Activated naive CD8-positive, alpha-beta T cell (primary cell): Measurements from ENCODE around the gene RLN1.
A peak's percentile ranks its signal among the peaks of the same experiment; 100 is the strongest.
"Not testable (repeated sequence)": the region's sequence is repeated elsewhere in the genome, so short reads cannot be mapped to it uniquely, and the experiment has no call there.

Experiments
- H3K27ac Mint-ChIP-seq: one replicate; pipeline ENCODE4 v1.8.0; 2021; ENCODE audit warnings: mixed read lengths
- H3K27me3 Mint-ChIP-seq: one replicate; pipeline ENCODE4 v1.8.0; 2021; ENCODE audit warnings: mixed read lengths
- H3K36me3 Mint-ChIP-seq: one replicate; pipeline ENCODE4 v1.8.0; 2021; ENCODE audit warnings: mixed read lengths
- H3K4me1 Mint-ChIP-seq: one replicate; pipeline ENCODE4 v1.8.0; 2021; ENCODE audit warnings: low read depth, mixed read lengths
- H3K4me3 Mint-ChIP-seq: one replicate; pipeline ENCODE4 v1.8.0; 2021; ENCODE audit warnings: mild to moderate bottlenecking, mixed read lengths
- H3K9me3 Mint-ChIP-seq: one replicate; pipeline ENCODE4 v1.8.0; 2021; ENCODE audit warnings: low read depth, mixed read lengths

Gene RLN1

DNA sequence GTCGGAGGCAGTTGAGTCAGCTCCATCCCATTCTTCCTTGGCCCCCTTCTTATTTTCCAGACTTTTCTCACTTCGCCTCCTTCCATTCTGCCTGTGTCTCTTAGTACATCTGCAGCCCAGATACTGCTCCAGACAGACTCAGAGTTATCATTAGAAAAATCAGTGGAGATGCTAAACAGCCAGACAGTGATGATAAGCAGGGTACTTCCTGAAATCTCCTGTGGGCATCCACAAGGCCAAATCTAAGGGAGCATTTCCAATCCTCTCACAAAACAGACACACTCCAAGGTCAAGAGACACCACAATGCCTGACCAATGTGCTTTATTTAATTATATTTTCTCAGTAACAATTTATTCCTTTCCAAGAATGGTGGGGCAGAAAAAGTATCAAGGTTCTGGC, 14.5 kb upstream of the RLN1 start:
- Mint-ChIP-seq H3K9me3 (peaks cover 5% of the 10 kb centered on the region), H3K4me1 (peaks cover 45% of the 10 kb centered on the region), H3K27me3 (no peaks in the 10 kb centered on the region), H3K4me3 (no peak overlapping the region), H3K27ac (peak overlapping the region; percentile 41), H3K36me3 (peaks cover 14% of the 10 kb centered on the region)

DNA sequence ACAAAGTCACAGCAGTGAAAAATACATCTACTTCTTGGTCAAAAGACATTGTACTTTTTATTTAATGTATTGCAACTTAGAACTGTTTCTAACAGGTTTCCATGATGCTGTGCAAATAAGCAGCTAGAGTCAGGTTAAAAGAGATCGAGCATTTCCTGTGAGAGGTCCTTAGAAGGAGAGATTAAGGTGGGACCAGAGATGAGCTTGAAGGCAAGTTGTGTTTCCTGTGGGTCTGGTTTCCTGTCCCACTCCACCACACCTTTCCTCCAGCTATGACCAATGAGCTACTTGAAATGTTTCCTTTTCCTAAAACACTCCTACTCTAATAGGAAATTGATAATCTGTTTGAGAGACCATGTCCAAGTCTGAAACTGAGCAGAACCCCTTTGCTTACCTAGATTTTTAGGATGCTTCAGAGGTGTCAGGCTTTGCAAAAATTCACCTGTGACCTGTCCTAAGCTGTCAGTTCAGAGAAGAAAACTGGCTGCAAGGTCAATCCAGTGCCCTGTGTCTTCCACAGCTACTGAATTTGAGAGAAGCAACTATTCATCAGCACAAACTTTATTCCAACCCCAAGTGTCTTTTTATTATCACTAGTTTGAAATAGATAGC, 13.1 kb upstream of the RLN1 start:
- H3K36me3 Mint-ChIP-seq: peaks cover 10% of the 10 kb centered on the region
- H3K4me3 Mint-ChIP-seq: peak overlapping the region; percentile 38
- no peaks in the 10 kb centered on the region for H3K27me3 Mint-ChIP-seq
- H3K4me1 Mint-ChIP-seq: peaks cover 45% of the 10 kb centered on the region
- peak overlapping the region; percentile 64 for H3K27ac Mint-ChIP-seq
- H3K9me3 Mint-ChIP-seq: peaks cover 6% of the 10 kb centered on the region

DNA sequence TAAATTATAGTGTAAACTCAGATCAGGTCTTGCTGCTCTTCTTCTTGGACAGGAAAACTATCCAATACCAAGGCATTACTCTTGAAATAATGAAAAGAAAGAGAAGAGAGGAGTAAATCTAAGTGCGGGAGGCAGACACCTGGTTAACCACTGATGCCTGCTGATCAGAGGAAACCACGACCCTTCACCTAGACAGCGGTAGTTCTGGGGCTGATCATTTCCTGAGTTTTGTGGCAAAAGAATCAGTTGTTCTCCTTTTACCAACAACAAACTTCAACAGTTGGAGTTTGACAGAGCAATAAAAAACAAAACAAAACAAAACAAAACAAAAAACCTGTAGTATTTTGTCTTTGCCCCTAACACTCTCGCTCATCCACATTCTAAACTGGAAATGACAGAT, 3.0 kb downstream of the RLN1 start:
- Mint-ChIP-seq H3K27ac (peak overlapping the region; percentile 79), H3K36me3 (peaks cover 15% of the 10 kb centered on the region), H3K4me1 (peaks cover 44% of the 10 kb centered on the region), H3K4me3 (peak overlapping the region; percentile 77), H3K27me3 (no peaks in the 10 kb centered on the region), H3K9me3 (no peaks in the 10 kb centered on the region)

DNA sequence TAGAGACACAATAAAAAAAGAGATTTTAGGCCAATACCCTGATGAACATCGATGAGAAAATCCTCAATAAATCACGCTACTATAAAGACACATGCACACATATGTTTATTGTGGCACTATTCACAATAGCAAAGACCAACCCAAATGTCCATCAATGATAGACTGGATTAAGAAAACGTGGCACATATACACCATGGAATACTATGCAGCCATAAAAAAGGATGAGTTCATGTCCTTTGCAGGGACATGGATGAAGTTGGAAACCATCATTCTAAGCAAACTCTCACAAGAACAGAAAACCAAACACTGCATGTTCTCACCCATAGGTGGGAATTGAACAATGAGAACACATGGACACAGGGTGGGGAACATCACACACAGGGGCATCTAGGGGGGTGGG, 8.4 kb downstream of the RLN1 start:
- H3K9me3 Mint-ChIP-seq, H3K27me3 Mint-ChIP-seq, H3K4me3 Mint-ChIP-seq, H3K27ac Mint-ChIP-seq: not testable (repeated sequence)
- Mint-ChIP-seq H3K4me1 (peaks cover 54% of the 10 kb centered on the region), H3K36me3 (peaks cover 35% of the 10 kb centered on the region)

DNA sequence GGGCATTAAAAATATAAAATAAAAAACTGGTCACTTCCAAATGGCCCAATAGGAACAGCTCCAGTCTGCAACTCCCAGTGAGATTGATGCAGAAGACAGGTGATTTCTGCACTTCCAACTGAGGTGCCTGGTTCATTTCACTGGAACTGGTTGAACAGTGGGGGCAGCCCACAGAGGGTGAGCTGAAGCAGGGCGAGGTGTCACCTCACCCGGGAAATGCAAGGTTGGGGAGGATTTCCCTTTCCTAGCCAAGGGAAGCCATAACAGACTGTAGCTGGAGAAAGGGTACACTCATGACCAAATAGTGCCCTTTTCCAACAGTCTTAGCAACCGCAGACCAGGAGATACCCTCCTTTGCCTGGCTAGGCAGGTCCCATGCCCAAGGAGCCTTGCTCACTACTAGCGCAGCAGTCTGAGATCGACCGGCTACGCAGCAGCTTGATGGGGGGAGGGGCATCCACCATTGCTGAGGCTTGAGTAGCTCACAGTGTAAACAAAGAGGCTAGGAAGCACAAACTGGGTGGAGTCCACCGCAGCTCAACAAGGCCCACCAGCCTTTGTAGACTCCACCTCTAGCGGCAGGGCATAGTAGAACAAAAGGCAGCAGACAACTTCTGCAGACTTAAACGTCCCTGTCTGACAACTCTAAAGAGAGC, 12.7 kb downstream of the RLN1 start:
- Mint-ChIP-seq H3K9me3 (no peaks in the 10 kb centered on the region), H3K36me3 (peaks cover 20% of the 10 kb centered on the region), H3K4me1 (peaks cover 32% of the 10 kb centered on the region), H3K27ac (no peak overlapping the region), H3K27me3 (no peaks in the 10 kb centered on the region), H3K4me3 (no peak overlapping the region)

DNA sequence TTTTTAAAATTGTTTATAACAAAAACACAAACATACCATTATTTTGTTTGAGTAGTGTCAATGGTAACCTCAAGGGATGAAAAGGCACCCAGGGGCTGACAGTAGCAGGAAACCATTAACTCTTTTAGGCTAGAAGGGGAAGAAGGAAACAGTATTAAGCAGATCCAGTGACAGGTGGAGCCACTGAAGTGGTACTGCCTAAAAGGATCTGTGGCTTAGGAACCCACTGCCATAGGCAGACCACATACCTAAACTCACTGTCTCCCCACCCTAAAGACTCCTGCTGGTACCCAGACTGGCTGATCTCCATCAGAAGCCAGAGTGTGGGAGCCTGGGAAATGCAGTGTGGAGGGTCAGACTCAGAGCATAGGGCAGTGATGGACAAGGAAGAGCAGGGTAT, 13.5 kb downstream of the RLN1 start:
- Mint-ChIP-seq H3K9me3 (no peaks in the 10 kb centered on the region), H3K27me3 (no peaks in the 10 kb centered on the region)

DNA sequence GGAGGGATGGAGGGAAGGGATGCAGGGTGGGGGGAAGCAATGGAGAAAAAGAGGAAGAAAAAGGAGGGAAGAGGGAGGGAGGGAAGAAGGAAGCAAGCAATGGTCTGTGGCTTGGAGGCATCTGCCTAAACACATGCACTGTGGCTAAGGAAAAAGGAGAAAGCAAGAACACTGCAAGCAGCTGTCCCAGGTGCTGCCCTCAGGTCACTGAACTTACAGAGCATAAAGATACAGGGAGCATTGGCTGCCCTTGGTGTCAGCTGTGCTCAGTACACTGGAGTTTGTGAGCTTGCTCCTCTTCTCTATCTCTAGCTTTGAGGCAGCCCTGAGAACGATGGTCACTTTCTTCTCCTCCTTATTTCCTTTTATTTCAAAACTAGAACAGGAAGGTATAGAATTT, 18.1 kb downstream of the RLN1 start:
- H3K4me3 Mint-ChIP-seq, H3K9me3 Mint-ChIP-seq, H3K36me3 Mint-ChIP-seq, H3K27me3 Mint-ChIP-seq, H3K27ac Mint-ChIP-seq: not testable (repeated sequence)
- H3K4me1 Mint-ChIP-seq: peaks cover 20% of the 10 kb centered on the region

More for the DNA sequence above, 13.5 kb downstream of the RLN1 start:
- Mint-ChIP-seq H3K4me3 (no peak overlapping the region), H3K4me1 (peaks cover 38% of the 10 kb centered on the region), H3K36me3 (peaks cover 20% of the 10 kb centered on the region), H3K27ac (no peak overlapping the region)

DNA sequence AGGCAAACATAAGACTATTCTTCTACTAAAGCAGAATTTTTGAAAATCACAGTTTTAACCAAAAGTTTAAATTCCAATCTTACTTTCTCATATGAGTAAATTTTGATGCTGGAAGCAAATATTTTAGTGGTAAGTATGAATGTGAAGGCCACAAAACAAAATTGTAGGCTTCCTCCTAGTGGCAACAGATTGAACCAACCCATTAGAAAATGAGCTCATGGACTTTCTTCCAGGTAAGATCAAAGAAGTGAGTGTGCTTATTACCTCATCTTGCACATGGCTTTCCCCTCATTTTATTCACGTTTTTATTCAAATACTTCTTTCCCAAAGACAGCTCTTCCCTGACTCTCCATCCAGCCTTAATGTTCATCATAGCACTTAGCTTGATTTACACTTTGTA, 18.6 kb downstream of the RLN1 start:
- Mint-ChIP-seq H3K9me3 (peaks cover 4% of the 10 kb centered on the region), H3K4me3 (no peak overlapping the region), H3K27me3 (no peaks in the 10 kb centered on the region), H3K4me1 (peaks cover 16% of the 10 kb centered on the region), H3K27ac (no peak overlapping the region), H3K36me3 (peaks cover 14% of the 10 kb centered on the region)

DNA sequence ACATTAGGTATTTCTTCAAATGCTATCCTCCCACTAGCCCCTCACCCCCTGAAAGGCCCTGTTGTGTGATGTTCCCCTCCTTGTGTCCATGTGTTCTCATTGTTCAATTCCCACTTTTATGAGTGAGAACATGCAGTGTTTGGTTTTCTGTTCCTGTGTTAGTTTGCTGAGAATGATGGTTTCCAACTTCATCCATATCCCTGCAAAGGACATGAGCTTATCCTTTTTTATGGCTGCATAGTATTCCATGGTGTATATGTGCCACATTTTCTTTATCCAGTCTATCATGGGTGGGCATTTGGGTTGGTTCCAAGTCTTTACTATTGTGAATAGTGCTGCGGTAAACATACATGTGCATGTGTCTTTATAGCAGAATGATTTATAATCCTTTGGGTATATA, 23.3 kb downstream of the RLN1 start:
- H3K4me3 Mint-ChIP-seq, H3K27me3 Mint-ChIP-seq, H3K4me1 Mint-ChIP-seq, H3K27ac Mint-ChIP-seq: not testable (repeated sequence)
- Mint-ChIP-seq H3K36me3 (peaks cover 26% of the 10 kb centered on the region), H3K9me3 (peaks cover 16% of the 10 kb centered on the region)

DNA sequence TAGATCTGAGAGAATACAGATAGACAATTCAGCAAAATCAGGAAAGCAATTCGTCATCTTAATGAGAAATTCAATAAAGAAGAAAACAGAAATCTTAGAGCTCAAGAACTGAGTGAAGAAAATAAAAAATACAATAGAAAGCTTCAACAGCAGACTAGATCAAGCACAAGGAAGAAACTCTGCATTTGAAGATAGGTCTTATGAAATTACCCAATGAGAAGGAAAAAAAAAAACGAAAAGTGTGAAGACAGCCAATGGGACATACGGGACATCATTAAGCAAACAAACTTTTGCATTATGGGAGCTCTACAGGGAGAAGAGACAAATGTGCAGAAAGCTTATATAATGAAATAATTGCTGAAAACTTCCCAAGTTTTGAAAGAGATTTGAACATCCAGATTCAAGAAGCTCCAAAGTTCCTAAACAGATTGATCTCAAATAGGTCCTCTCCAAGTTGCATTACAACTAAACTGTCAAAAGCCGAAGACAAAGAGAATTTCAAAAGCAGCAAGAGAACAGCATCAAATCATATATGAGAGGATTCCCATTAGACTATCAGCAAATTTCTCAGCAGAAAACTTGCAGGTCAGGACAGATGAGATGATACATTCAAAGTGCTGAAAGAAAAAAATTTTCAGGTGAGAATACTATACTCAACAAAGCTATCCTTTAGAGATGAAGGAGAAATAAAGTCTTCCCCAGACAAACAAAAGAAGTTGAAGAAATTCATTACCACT, 24.3 kb downstream of the RLN1 start:
- H3K27ac Mint-ChIP-seq: no peak overlapping the region
- H3K4me1 Mint-ChIP-seq: no peaks in the 10 kb centered on the region
- H3K9me3 Mint-ChIP-seq: peaks cover 16% of the 10 kb centered on the region
- no peaks in the 10 kb centered on the region for H3K27me3 Mint-ChIP-seq
- H3K36me3 Mint-ChIP-seq: peaks cover 26% of the 10 kb centered on the region
- H3K4me3 Mint-ChIP-seq: no peak overlapping the region

DNA sequence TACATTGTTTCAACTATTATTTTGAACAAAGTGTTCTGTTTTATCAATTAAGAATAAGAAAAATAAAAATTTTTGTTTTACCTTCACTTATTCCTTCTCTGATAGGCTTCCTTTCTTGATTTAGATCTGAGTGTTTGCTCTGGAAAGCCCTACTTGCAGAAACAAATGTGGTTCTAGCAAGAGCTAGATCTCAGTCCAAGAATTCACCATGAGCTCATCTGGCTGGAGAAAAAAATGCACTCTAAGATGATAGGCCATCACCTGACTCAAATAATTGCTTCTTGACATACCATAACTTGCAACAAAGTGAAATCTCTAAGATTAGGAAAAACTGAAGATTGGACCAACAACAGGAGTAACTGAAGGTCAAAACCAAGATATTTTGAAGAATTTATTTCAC, 28.8 kb downstream of the RLN1 start:
- Mint-ChIP-seq H3K27me3 (no peaks in the 10 kb centered on the region), H3K36me3 (peaks cover 12% of the 10 kb centered on the region), H3K27ac (no peak overlapping the region), H3K4me1 (peaks cover 10% of the 10 kb centered on the region), H3K4me3 (no peak overlapping the region), H3K9me3 (peaks cover 11% of the 10 kb centered on the region)

DNA sequence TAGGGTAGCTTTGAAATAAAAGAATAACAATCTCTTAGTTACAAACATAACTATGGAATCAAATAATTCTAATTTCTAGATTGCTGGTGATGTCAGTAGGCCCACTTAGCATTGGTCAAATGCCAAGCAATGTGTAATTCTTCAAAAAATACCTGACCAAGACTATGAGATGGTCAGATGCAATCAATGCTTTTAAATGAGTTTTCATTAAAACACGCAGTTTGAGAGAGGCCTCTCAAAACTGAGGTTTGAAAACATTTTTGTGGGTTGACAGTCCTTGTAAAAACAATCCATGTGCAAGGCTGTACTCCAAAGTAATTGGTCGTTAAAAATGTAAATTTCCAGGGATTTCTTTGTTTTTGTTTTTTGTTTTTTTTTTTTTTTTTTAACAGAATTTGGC, 33.9 kb downstream of the RLN1 start:
- H3K36me3 Mint-ChIP-seq: no peaks in the 10 kb centered on the region
- H3K4me3 Mint-ChIP-seq: no peak overlapping the region
- H3K27ac Mint-ChIP-seq: no peak overlapping the region
- peaks cover 27% of the 10 kb centered on the region for H3K4me1 Mint-ChIP-seq
- no peaks in the 10 kb centered on the region for H3K9me3 Mint-ChIP-seq
- no peaks in the 10 kb centered on the region for H3K27me3 Mint-ChIP-seq

DNA sequence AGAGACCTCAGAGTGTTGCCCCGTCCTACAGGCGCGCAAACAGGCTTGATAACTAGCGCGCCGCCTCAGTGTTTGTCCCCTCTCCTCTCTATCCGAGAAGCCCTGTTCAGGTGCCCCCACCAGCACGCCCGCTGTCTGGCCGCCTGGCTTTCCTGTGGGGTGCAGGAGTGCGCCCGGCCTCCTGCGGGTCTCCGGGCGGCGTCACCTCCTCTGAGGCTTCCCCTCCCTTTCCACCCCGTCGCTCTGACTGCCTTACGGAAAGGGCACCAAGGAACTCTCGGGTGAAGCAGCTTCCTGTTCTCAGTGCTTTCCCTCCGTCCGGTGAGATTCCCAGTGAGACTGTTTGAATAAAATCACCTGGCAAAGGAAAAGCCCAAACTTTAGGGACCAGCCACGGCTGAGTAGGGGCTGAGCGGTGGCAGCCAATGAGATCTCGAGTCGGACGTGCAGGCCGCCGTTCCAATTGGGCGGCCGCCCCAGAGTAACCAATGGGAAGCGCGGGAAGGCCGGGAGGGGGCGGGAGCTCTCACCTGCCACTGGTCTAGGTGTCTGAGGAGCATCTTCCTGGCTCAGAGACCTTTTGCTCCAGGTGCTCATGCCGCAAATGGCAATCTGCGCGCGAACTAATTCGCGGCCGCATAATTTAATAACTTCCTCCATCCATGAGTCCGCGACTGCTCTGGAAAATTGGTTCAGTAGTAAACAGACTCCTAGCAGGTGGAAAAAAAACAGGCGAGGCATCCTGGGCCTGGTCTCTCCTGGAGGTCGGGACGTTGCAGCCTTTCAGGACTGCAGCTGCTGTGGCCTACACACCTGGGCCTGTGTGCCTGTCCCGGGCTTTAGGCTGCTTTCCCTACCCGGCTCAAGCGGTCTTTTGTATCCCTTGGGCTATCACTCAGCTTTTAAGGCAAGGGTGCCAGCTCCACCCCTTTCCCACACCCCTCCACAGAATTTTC, 35.6 kb downstream of the RLN1 start, which contains the start of gene RLN2:
Gene RLN2, minus strand, starts transcription at position 877 of the 956 bp plus-strand sequence. Its CDS starts 136 bp downstream, at position 741.
- not testable (repeated sequence) for H3K27ac Mint-ChIP-seq, H3K27me3 Mint-ChIP-seq, H3K36me3 Mint-ChIP-seq, H3K9me3 Mint-ChIP-seq
- Mint-ChIP-seq H3K4me3 (peak within 1 kb of the TSS; percentile 67), H3K4me1 (peaks cover 31% of the 10 kb centered on the region)

DNA sequence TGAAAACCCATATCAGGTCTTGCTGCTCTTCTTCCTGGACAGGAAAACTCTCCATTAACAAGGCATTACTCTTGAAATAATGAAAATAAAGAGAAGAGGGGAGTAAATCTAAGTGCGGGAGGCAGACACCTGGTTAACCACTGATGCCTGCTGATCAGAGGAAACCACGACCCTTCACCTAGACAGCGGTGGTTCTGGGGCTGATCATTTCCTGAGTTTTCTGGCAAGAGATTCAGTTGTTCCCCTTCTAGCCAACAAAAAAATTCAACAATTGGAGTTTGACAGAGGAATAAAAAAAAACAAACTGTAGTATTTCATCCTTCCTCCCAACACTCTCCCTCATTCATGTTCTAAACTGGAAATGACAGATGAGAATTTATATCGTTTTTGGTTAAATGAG, 38.1 kb downstream of the RLN1 start:
- peak overlapping the region; percentile 41 for H3K27ac Mint-ChIP-seq
- peaks cover 21% of the 10 kb centered on the region for H3K4me1 Mint-ChIP-seq
- peak overlapping the region; percentile 39 for H3K4me3 Mint-ChIP-seq
- H3K36me3 Mint-ChIP-seq: peaks cover 2% of the 10 kb centered on the region
- no peaks in the 10 kb centered on the region for H3K27me3 Mint-ChIP-seq
- no peaks in the 10 kb centered on the region for H3K9me3 Mint-ChIP-seq
